ENCODE results near the gene MSGN1. TPM values are rescaled to one million over a fixed set of nuclear protein-coding genes. Genes with fewer than 3 reads are reported as not detected.
A peak's percentile ranks its signal among the peaks of the same experiment; 100 is the strongest.

MSGN1 gene, protein sequence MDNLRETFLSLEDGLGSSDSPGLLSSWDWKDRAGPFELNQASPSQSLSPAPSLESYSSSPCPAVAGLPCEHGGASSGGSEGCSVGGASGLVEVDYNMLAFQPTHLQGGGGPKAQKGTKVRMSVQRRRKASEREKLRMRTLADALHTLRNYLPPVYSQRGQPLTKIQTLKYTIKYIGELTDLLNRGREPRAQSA
- not detected in 2 replicates for total RNA-seq (2014; rRNA removed; shearing (Covaris generic))

DNA sequence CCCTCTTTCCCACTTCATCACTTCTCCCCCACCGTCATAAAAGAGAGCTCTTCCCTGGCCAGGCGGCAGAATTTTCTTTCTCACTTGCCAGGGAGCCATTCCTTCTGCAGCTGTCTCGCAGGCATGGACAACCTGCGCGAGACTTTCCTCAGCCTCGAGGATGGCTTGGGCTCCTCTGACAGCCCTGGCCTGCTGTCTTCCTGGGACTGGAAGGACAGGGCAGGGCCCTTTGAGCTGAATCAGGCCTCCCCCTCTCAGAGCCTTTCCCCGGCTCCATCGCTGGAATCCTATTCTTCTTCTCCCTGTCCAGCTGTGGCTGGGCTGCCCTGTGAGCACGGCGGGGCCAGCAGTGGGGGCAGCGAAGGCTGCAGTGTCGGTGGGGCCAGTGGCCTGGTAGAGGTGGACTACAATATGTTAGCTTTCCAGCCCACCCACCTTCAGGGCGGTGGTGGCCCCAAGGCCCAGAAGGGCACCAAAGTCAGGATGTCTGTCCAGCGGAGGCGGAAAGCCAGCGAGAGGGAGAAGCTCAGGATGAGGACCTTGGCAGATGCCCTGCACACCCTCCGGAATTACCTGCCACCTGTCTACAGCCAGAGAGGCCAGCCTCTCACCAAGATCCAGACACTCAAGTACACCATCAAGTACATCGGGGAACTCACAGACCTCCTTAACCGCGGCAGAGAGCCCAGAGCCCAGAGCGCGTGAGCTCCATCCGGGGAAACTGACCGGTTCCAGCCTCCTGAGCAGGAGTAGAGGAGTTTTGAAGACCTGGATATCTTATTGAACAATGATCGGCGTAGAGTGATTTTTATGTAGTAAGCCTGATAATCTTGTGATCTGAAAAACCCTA lies at the start of gene MSGN1:
Gene MSGN1, plus strand, starts transcription at position 65 of the 850 bp plus-strand sequence. Its CDS starts 59 bp downstream, at position 124.
- no peak for DNase-seq (ENCODE audit: low spot score)

DNA sequence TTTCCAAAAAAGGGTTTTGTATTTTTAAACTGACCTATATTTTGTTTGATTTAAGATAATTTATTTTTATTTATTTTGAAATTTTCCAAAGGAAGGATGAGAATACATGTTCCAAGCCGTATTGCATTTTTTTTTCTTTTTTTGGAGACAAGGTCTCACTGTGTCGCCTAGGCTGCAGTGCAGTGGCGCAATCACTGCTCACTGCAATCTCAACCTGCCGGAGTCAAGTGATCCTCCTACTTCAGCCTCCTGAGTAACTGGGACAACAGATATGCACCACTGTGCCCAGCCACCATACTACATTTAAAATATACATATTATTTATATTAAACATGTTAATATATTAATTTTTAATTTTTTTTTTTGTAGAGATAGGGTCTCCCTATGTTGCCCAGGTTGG lies 47.4 kb upstream of the MSGN1 start:
- no peak for DNase-seq (ENCODE audit: low spot score)

DNA sequence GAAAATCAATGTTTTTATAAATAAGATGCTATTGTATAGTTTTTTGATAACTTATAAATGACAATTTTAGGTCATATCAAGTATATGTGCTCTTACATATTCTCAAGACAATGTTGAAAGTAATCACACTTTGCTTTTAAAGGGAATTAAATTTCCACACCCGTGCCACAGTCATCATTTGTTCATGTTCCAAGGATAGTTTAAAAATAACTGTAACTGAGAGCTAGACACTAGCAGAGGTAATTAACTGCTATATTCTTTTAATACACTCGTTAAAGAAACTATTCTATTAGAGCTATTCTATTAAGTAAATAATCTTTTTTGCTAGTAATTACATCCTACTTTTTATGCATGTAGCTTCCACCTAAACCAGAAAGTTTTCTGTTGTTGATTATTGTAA lies 44.3 kb upstream of the MSGN1 start:
- no peak for DNase-seq (ENCODE audit: low spot score)

DNA sequence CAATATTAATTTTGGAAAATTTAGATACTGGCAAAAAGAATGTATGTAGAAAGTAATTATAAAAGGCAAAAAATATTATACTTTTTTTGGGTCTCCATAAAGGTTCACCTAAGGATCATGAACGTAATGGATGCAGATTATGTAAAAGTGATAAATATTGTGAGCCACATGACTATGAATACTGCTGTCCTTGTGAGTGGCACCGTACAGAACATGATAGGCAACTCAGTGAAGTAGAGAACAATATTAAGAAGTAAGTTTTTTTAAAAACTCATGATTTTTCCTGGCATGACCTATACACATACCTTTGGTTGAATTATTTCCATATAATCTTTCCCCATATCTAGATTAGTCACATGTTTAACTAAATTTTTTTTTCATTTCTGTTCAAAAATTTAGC lies 43.7 kb upstream of the MSGN1 start:
- no peak for DNase-seq (ENCODE audit: low spot score)

DNA sequence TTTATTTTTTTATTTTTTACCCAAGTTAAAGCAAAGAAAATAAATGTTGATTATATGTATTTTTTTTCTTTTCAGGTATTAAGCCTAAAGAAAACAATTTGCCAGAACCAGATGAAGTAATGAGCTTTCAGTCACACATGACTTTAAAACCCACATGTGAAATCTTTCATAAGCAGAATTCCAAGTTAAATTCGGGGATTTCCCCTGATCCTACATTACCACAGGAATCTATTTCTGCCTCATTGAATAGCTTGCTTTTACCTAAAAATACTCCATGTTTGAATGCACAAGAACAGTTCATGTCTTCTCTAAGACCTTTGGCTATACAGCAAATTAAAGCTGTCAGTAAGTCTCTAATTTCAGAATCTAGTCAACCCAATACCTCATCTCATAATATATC lies 35.7 kb upstream of the MSGN1 start:
- no peak for DNase-seq (ENCODE audit: low spot score)

DNA sequence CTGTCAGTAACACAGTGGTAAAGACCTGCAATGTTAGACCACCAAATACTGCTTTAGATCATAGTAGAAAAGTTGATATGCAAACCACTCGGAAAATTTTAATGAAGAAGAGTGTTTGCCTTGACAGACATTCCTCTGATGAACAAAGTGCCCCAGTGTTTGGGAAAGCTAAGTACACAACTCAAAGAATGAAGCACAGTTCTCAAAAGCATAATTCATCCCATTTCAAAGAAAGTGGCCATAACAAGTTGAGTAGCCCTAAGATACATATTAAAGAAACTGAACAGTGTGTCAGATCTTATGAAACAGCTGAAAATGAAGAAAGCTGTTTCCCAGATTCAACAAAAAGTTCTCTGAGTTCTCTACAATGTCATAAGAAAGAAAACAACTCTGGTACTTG lies 34.8 kb upstream of the MSGN1 start:
- no peak for DNase-seq (ENCODE audit: low spot score)

DNA sequence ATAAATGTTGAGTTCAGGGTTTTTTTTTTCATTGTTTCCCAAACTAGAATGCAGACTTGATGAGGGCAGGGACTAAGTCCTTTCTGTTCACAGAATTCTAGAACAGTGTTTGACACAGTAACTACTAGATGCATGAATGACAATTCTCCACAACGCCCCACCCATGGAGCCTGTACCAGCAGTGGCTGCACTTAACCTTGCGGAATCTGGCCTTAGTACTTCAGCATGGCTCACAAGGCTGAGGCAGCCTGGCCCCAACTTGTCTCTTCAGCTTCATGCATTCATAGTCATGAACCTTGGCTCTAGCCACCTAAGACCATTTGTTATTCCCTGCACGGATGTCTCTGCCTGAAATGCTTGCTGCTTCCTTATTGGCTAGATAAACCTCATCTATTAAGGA lies 29.5 kb upstream of the MSGN1 start:
- DNase-seq (ENCODE audit: low spot score), result no peak

DNA sequence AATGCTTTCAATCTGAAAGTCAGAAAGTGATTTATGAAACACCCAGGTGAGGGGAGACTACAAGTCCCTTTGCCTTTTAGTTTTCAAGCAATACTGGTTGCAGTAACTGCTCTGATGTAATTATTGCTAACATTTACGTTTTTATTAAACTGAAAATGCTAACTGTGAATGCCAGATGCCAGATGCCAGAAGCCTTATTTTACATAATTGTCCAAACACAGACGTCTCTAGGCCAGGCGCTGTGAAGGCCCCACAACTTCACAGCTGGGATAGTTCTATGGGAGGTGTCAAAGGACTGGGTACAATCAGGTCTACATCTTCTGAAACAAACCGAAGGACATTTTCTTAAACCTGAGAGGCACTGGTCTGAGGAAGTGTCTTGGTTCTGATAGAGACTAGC lies 27.5 kb upstream of the MSGN1 start:
- no peak for DNase-seq (ENCODE audit: low spot score)

DNA sequence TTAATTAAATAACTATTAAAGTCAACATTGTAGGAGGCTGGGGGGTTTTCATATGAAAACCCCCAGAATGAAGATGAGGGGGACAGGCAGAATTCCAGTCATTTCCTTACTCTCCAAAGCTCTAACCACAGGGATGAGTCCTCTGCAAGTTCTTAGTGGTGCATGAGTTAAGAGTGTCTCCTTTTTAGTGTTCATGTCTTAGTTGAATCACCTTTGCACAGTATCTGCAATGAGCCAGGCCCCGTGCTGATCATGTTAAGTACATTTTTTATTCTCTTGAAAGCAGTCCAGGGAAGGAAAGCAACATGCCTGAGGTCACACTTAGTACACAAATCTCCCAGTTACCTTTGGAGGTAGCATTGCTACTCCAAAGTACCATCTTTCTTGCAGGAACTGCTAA lies 25.7 kb upstream of the MSGN1 start:
- no peak for DNase-seq (ENCODE audit: low spot score)

DNA sequence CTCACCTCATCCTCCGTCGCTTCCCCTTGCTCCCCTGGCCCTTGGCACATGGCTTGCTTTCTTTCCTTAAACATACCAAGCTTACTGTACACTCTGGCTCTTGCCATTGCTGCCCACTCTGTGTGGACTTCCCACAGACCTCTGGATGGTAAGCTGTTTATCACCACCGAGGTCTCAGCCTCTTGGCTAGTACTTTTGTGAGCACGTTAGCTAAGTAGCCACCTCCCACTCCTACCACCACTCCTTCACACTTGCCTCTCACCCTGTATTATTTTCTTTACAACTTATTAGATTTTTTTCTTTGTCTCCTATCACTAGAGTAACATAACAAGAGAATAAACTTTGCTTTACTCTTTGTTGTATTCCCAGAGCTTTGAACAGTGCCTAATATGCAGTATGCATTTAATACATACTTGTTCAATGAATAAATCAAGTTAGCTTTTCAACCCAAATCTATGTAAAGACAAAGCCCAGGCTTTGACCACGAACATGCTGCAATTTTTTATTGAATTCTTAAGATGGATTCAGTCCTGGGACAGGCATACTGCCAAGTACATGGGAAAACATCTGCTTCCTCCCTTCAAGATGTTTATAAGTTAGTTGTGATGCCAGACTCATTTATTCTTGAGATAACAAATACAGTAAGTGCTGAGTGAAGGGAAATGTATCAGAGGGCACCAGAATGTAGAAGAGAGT lies 25.0 kb upstream of the MSGN1 start:
- DNase-seq (ENCODE audit: low spot score), result peak; percentile 46

DNA sequence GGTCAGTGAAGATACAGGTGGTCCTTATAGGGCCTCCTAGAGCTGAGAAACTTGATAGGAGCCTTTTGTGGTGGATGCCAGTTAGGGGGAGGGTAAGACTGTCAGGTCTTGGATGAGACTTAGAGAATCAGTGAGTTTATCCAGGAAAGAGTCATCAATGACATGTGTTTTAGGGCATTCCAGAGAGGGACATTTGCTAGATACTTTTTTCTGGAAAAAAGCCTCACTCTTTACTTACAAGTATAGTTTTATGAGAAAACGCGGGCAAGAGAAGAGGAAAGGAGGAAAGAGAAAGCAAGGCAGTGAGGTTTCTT lies 24.5 kb upstream of the MSGN1 start:
- no peak for DNase-seq (ENCODE audit: low spot score)

DNA sequence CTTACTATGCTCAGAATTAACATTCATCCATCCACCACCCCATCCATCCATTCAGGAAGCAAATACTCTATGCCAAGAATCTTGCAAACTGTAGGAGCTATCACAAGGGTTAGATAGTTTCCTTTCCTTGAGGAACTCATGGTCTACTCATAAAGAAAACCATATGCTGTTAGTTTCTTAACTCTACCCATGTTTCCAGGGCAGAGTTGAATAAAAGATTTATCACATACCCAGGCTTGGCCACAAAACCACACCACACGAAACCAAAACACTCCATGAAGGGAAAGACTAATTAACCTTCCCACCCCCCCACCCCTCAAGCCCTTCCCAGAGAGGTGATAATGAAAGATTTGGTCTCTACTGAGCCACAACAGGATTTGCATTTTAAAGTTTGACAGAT lies 23.7 kb upstream of the MSGN1 start:
- no peak for DNase-seq (ENCODE audit: low spot score)

DNA sequence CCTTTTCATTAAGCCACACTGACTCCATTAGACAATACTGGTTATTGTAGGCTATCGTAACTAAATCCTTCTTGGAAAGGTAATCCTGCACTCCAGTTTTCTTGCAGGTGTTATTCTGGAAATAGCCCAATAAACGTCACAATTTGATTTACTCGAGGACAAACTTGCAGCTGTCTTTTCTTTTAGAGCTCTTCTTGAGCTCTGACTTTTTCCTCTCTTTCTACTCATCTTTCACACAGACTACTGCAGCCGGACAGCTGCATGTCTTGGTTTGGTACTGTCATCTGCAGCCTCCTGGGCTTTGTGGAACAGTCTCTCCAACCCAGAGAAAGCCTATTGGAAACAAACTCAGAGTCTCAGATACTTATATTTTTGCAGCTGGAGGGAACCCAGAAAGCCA lies 23.0 kb upstream of the MSGN1 start:
- DNase-seq (ENCODE audit: low spot score), result no peak

DNA sequence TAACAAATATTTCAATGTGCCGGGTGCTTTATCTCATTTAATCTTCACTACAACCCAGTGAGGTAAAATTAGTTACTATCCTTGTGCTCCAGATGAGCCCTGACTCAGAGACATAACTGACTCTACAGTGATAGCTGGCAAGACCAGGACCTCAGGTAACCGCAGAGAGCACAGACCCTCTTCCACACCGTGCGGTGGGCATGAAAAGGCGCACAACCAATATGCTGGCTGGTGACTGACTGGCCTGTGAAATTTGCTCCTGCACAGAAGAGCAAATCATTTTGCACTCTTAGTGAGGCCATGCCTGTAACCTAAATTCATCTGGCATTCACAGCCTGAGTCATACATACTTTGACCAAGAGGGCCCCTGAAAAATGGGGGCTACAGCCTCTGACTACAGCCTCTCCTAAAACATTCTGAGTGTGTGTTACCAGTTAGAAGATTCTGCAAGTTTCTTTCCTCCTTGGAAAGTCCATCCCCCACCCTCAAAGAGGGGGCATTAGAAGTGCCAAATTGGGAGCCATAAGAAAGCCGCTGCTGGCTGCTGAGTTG lies 22.4 kb upstream of the MSGN1 start:
- DNase-seq (ENCODE audit: low spot score), result no peak

DNA sequence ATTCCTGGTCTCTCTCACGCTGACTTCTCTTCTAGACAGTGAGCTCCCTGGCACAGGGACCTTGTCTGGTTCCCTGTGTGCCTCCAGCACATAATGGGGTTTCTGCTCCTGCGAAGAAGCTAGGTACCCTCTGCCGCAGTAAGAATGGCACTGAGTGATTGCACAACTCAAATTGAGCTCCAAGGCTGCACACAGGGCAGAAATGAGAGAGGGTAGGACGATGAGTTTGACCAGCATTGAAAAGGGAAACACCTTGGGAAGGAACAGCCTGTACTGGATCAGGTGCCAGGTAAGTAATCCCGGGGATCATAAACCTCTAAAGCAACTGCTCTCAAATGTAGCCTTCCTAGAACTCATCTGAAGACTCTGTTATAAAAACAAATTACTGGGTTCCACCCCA lies 21.0 kb upstream of the MSGN1 start:
- no peak for DNase-seq (ENCODE audit: low spot score)

DNA sequence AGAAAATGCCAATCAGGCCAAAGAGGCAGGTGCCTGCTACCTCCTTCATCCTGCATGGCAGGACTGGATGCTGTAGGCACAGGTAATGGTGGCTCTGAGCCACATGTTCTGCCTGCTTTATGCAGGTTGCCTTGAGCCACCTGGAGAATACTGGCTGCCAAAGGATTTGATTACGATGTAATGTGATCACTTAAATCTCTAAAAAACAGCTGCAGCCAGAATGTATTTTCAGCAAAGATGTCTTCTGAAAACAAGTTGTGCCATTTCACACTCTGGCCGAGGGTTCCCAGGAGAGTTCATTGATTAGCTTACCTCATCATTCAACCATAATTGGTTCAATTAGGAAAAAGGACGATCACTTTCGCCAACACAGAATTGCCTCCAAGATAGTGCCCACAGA lies 17.9 kb upstream of the MSGN1 start:
- no peak for DNase-seq (ENCODE audit: low spot score)

DNA sequence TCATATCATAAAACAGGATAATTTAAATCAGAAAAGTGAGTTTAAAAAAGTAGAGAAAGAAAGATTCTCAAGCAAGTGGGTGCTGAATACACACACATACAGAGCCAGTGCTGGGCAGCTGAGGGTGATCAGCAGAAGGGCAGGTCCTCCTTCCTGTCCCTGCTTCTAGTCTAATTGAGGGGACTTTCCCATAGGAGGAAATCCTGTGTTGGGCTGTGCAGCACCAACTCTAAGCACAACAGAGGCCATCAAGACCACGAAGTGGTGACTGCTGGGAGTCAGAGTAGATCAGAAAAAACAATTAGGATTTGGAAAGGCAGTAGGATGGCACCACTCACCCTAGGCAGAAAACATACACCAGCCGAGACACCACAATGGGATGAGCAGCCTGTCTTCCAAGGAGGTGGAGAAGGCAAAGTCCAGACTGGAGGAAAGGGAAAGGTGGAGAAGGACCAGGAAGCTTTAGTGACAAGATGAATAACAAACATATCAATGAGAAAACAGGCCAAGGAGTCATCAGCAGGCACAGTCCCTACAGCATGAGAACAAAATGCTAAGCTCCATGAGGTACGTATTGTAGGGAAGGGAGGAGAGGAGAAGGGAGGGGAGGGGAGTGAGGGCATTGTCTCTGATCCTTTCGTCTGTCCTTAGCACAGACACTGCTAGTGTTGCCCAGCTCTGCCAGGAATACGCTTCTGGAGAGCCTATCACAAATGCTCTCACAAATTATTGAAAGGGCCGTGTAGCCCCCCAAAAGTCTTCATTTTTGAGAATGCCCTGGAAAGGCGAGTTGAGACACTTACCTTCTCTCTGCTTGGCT lies 16.7 kb upstream of the MSGN1 start:
- no peak for DNase-seq (ENCODE audit: low spot score)

DNA sequence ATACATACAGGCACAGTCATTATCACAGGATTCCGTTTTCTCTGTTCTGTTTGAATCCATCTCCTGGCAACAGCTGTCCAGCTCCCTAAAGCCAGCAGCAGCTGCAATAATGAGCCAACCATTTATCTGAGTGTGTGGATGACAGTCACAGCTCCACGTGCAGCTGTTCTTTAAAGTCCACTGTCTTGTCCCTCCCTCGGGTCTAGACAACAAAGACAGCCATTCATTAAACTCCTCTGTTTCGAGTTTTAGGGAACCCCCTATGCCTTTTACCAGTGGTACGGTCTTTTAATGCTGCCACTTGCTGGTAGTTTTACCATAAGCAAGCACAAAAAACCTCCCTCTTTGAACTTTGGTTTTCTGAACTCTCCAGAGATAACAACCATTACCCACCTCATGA lies 16.0 kb upstream of the MSGN1 start:
- DNase-seq (ENCODE audit: low spot score), result no peak

DNA sequence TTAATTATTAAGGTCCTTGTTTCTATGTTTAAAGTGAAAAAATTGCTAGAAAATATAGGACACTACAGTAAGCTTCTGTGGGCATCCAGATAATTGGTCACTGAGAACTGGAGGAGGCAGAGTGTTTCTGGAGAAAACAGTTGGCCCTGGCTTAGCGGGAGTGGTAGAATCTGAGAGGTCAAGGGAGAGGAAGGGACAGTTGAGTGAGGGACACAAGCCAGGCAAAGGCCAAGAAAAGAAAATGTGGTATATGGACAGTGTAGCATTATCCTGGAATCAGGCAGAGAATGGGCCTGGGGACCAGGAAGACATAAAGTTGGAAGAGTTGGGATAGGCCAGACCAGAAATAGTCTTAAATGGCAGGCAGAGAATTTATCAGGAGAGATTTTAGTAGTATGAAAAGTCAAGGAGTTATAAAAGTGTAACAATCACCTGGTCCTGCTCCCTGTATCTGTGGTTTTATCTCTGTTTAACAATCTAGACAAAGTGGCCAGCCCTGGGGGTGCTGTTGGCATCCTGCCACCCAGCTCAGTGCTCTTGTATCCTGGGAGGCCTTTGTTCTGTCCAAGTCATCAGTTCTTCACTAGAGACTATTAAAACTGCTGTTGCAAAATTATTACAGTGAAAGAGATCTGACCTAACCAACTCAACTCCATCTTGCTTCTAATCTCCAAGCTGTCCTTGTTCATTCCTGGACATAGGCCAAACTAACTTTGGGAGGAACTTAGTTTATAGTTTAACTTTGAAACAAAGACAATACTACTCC lies 15.4 kb upstream of the MSGN1 start:
- no peak for DNase-seq (ENCODE audit: low spot score)

DNA sequence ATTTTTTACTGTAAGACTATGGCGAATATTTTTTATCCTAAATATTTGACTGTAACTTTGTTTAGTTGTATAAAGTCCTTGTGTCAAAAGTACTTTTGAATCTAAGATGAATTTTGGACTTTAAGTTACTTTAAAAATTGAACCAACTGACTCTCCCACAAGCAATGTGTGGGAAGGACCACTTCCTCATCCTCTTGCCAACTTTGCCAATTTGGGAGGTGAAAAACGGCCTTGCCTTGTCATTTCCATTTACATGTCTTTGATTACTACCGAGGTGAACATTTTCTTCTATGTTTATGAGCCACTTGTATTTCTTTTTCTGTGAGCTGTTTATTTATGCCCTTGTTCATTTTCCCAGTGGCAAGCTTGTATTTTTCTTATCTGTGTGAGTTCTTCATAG lies 12.8 kb upstream of the MSGN1 start:
- no peak for DNase-seq (ENCODE audit: low spot score)

DNA sequence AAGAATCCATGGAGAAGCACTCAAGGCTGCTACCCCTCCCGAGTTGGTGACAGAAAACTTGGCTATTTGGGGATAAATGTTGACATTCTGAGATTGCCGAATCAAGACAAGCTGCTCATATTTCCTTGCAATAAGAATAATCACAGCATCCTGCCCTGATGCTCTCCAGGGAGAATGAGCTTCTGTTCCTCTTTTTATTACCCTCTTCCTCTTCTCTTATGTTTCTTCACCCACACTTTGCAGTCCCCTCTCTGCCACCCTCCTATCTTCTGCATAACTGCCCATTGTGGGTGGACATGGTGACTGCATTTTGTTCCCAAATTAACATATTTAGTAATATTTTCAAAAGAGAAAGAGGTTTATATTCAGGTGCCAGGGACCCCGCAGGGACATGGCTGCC lies 11.9 kb upstream of the MSGN1 start:
- no peak for DNase-seq (ENCODE audit: low spot score)
